Lower leg skin (tissue), 4 donors: ENCODE results near the gene MYO5A. TPM values are rescaled to one million over a fixed set of nuclear protein-coding genes. Genes with fewer than 3 reads are reported as not detected.
A peak's percentile ranks its signal among the peaks of the same experiment; 100 is the strongest.
"Not testable (repeated sequence)": the region's sequence is repeated elsewhere in the genome, so short reads cannot be mapped to it uniquely, and the experiment has no call there.

Experiments used
- DNase-seq, 2 donors: peaks; one replicate each; pipeline ENCODE4 v3.0.0-alpha.2; 2019; ENCODE audit warnings: low spot score in 2 of 2
- H3K4me3 ChIP-seq: fragments of 200-600 bp; sonication (generic); 2 replicates; pipeline ENCODE4 v1.5.1; 2017; ENCODE audit warnings: mild to moderate bottlenecking, low read depth; ENCODE audit not compliant: poor library complexity, severe bottlenecking
- POLR2A ChIP-seq, 2 donors: fragments of 450-650 bp; IDR thresholded peaks; one replicate each; pipeline ENCODE4 v1.6.1; 2016 to 2017; ENCODE audit warnings: antibody characterized with exemption in 2 of 2, mild to moderate bottlenecking in 1 of 2, moderate library complexity in 1 of 2
- WGBS, 2 donors: methylation state at CpG; one replicate each; pipeline ENCODE4 v1.1.5; 2018; 5-methylcytosine and 5-hydroxymethylcytosine counted together
- intact Hi-C: fragments of 100-400 bp; cut with DNase I; formaldehyde crosslinking; loops from one replicate; pipeline ENCODE4 v1.15.0; 2023; ENCODE audit warnings: low total_unique reads
- total RNA-seq, 4 donors: library from RNA; depleted of rRNA; stranded (reverse); fragments of >200 nt; gene quantifications; one replicate each; pipeline ENCODE4 v1.1.0, GENCODE V29; 2016
- TF ChIP-seq, protein P1 (sequence below), 3 donors: fragments of 450-650 bp; IDR thresholded peaks; one replicate each; pipeline ENCODE4 v1.5.1; 2016; ENCODE audit warnings: antibody characterized with exemption in 3 of 3, mild to moderate bottlenecking in 3 of 3, moderate library complexity in 2 of 3

The MYO5A gene
- total RNA-seq, 4 donors from 2014 or later, result 28.0 to 45.1 (median 37.8) TPM

DNA sequence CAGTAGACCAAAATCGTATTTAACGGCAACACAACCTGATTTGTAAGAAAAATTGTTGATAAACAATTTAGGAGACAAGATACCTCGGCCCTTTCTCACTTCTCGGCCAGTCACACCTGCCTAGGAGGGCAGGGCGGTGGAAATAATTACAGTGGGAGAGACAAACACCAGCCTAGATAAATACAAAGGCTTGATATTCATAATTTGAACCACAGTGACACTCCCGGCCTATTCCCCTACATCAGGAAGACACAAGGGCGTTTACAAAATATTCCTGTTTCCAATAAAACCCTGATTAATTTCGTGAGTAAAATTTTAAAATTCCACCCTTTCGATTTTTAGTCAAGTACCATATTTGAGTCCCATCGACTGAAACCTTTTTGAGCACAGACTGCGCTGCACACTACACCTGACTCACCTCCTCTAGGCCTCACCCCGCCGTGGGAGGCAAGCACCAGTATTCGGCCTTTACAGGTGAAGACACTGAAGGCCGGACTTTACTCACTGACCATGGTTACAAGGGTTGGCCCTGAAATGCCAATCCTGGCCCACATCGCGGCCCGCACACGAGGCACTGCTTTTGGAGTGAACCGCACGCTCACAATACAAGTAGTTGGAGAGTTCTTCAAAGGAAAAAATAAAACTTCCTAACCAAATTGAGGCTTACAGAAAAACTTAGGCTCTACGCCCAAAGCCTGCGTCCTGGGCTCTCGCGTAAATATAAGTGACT lies 39.4 kb upstream of the MYO5A start:
- peak overlapping the region; percentile 69 for H3K4me3 ChIP-seq
- intact Hi-C loops, result no loop called here
- WGBS, 2 donors, result 2 to 3% methylated on average over 25 of the region's 25 CpGs
- no peak for DNase-seq
- no peak for TF ChIP-seq POLR2A (IDR thresholded peaks at IDR 0.05)
- TF ChIP-seq, protein P1, sequence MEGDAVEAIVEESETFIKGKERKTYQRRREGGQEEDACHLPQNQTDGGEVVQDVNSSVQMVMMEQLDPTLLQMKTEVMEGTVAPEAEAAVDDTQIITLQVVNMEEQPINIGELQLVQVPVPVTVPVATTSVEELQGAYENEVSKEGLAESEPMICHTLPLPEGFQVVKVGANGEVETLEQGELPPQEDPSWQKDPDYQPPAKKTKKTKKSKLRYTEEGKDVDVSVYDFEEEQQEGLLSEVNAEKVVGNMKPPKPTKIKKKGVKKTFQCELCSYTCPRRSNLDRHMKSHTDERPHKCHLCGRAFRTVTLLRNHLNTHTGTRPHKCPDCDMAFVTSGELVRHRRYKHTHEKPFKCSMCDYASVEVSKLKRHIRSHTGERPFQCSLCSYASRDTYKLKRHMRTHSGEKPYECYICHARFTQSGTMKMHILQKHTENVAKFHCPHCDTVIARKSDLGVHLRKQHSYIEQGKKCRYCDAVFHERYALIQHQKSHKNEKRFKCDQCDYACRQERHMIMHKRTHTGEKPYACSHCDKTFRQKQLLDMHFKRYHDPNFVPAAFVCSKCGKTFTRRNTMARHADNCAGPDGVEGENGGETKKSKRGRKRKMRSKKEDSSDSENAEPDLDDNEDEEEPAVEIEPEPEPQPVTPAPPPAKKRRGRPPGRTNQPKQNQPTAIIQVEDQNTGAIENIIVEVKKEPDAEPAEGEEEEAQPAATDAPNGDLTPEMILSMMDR (IDR thresholded peaks at IDR 0.05), result no peak

DNA sequence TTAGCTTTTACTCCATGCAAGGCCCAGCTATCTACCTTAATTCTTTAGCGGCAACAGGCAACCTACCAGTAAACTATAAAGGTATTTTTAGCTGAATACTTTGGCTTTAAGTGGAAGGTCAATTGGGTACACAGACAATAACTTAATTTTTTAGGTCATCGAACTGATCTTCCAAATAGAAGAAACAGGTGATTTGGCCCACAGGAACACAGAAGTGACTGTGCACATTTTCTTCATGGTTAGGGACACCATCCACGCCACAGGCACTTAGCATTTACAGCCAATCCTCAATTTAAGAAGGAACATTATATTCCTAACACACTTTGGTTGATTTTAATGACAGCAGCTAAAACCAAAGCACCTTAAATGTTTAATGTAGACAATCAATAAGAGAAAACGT lies 38.2 kb upstream of the MYO5A start:
- no peak for DNase-seq
- TF ChIP-seq POLR2A (IDR thresholded peaks at IDR 0.05), result no peak
- TF ChIP-seq, protein P1 (IDR thresholded peaks at IDR 0.05), result no peak
- WGBS, 2 donors, result 41 to 46% methylated on average over 4 of the region's 4 CpGs
- no peak overlapping the region for H3K4me3 ChIP-seq
- intact Hi-C loops, result no loop called here

DNA sequence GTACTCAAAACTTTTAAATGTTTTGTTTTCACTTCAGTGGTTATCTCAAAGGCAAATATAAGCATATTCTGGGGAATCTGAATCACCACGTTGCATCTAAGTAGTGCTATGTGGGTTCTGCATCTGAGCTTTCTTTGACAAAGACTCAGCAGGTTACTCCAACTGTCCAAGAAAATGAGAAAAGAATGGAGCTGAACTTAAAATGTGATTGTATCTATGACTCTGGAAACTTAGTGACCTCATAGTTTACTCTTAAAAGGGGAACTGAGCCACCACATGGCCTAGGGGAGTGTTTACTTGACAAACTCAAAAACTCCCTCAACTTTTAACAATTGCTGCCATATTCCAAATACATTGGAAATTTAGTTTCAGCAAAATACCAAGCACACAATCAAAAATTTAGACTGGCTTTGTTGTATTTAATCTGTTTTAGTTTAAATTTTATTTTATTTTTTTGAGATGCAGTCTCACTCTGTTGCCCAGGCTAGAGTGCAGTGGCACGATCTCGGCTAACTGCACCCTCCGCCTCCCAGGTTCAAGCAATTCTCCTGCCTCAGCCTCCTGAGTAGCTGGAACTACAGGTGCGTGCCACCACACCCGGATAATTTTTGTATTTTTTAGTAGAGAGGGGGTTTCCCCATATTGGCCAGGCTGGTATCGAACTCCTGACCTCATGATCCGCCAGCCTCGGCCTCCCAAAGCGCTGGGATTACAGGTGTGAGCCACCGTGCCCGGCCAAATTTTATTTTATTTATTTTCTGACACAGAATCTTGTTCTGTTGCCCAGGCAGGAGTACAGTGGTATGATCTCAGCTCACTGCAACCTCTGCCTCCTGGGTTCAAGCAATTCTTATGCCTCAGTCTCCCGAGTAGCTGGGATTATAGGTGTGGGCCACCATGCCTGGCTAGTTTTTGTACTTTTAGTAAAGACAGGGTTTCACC lies 37.0 kb upstream of the MYO5A start:
- DNase-seq, intact Hi-C loops, H3K4me3 ChIP-seq: not testable (repeated sequence)
- 94 to 95% methylated on average over 13 of the region's 13 CpGs for WGBS, 2 donors

DNA sequence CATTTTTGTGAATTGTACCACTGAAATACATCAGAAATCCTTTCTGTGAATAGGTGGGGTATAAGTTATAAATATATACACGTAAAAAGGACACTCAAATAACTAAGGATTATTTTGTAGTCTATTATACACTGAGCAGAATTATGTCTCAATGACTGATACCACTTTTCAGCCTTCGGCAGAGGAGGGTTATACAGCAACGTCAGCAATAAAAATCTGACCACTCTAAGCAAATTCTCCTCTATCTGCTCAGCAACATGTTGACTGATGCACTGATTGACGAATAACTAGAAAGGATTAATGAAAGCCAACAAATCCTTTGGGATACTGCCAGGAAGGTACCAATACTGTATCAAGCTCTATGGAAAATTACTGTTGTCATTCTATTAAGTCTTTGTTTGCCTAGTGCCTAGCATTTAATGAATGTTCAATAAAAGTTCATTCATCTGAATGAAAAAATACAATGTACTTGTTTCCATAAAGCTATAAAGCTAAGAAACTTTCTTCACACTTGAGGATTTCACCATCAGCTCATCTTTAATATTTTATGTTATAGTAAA lies 34.9 kb upstream of the MYO5A start:
- intact Hi-C loops, result no loop called here
- WGBS, 2 donors, result 63 to 65% methylated on average over 4 of the region's 4 CpGs
- TF ChIP-seq, protein P1 (IDR thresholded peaks at IDR 0.05), result no peak
- TF ChIP-seq POLR2A (IDR thresholded peaks at IDR 0.05), result no peak
- no peak for DNase-seq
- H3K4me3 ChIP-seq, result no peak overlapping the region

DNA sequence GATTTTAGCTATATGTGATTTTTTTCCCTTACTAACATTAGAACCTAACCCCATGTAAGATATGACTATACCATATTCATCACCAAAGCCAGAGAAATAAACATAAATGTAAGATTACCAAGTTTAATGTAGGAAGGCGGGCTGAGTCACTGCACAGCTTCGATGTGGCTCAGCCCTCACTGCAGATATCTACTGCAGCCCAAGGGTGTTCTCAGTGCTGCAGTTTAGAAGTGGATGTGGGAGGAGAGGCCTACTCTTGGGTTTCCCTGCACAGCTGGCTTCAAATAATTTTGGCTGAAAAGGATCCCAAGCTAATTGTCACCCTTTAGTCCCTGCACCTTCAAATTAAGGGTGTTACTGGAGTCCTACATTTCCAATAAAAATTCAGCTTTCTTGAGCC lies 30.9 kb upstream of the MYO5A start:
- DNase-seq, result no peak
- intact Hi-C loops, result no loop called here
- no peak for TF ChIP-seq POLR2A (IDR thresholded peaks at IDR 0.05)
- TF ChIP-seq, protein P1 (IDR thresholded peaks at IDR 0.05), result no peak
- no peak overlapping the region for H3K4me3 ChIP-seq
- 69 to 70% methylated on average over 2 of the region's 2 CpGs for WGBS, 2 donors

DNA sequence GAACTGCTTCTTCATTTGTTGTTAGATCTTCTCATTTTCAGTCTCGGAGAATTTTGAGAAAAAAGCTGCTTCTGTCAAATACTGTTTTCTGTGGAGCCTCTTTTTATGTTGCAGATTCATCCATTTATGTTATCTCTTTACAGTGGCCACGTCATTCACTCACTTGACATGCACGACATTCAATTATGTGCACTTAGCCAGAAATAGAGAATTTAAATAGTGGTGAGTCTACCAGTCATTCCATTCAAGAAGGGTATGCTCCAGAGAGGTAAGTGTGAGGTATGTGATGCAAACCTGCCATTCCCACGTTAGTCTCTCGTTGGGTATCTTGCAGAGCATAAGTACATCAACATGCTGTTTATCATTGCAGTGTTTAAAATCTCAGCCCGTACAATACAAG lies 30.3 kb upstream of the MYO5A start:
- WGBS, 2 donors, result 91 to 92% methylated on average over 6 of the region's 6 CpGs
- no peak for TF ChIP-seq POLR2A (IDR thresholded peaks at IDR 0.05)
- TF ChIP-seq, protein P1 (IDR thresholded peaks at IDR 0.05), result no peak
- DNase-seq, result no peak
- no peak overlapping the region for H3K4me3 ChIP-seq
- intact Hi-C loops, result no loop called here
